ENCODE measurements around the gene PLCB1.

GRCh38 chr20:8291200-8291599 lies 159.1 kb downstream of the PLCB1 start:
- TF ChIP-seq, protein P1, sequence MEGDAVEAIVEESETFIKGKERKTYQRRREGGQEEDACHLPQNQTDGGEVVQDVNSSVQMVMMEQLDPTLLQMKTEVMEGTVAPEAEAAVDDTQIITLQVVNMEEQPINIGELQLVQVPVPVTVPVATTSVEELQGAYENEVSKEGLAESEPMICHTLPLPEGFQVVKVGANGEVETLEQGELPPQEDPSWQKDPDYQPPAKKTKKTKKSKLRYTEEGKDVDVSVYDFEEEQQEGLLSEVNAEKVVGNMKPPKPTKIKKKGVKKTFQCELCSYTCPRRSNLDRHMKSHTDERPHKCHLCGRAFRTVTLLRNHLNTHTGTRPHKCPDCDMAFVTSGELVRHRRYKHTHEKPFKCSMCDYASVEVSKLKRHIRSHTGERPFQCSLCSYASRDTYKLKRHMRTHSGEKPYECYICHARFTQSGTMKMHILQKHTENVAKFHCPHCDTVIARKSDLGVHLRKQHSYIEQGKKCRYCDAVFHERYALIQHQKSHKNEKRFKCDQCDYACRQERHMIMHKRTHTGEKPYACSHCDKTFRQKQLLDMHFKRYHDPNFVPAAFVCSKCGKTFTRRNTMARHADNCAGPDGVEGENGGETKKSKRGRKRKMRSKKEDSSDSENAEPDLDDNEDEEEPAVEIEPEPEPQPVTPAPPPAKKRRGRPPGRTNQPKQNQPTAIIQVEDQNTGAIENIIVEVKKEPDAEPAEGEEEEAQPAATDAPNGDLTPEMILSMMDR (IDR thresholded peaks at IDR 0.05; ENCODE audit: low read depth, low read length): no peak
- TF ChIP-seq POLR2A (IDR thresholded peaks at IDR 0.05; ENCODE audit: extremely low read depth, insufficient read length): no peak
- TF ChIP-seq MAX (IDR thresholded peaks at IDR 0.05; ENCODE audit: low read depth, low read length): no peak
